Activated CD4-positive, alpha-beta memory T cell treated with anti-CD3 and anti-CD28 coated beads for 36 hours (primary cell): ENCODE data around the gene OR2V1. TPM values are rescaled to one million over a fixed set of nuclear protein-coding genes. Genes with fewer than 3 reads are reported as not detected.
"Not testable (repeated sequence)": the region's sequence is repeated elsewhere in the genome, so short reads cannot be mapped to it uniquely, and the experiment has no call there.

Experiments
- CTCF ChIA-PET: fragments of 350-600 bp; sonication (Branson Sonifier 250); formaldehyde crosslinking; loops from one replicate; lab custom pipeline; 2021; ENCODE audit warnings: antibody characterized with exemption, inconsistent platforms; lab: Charles Lee
- POLR2A ChIA-PET: fragments of 350-600 bp; sonication (Branson Sonifier 250); formaldehyde crosslinking; loops from one replicate; lab custom pipeline; 2021; ENCODE audit warnings: antibody characterized with exemption; lab: Charles Lee
- DNase-seq: peaks from one replicate; pipeline ENCODE4 v3.0.0-alpha.2; 2020
- H3K27ac Mint-ChIP-seq: one replicate; pipeline ENCODE4 v1.8.0; 2021; ENCODE audit warnings: mixed read lengths
- H3K27me3 Mint-ChIP-seq: one replicate; pipeline ENCODE4 v1.8.0; 2021; ENCODE audit warnings: mixed read lengths
- H3K36me3 Mint-ChIP-seq: one replicate; pipeline ENCODE4 v1.8.0; 2021; ENCODE audit warnings: mixed read lengths
- H3K4me1 Mint-ChIP-seq: one replicate; pipeline ENCODE4 v1.8.0; 2021; ENCODE audit warnings: low read depth, mixed read lengths
- H3K4me3 Mint-ChIP-seq: one replicate; pipeline ENCODE4 v1.8.0; 2021; ENCODE audit warnings: mild to moderate bottlenecking, mixed read lengths
- H3K9me3 Mint-ChIP-seq: one replicate; pipeline ENCODE4 v1.8.0; 2021; ENCODE audit warnings: mixed read lengths
- intact Hi-C: fragments of 100-400 bp; cut with micrococcal nuclease; formaldehyde crosslinking; loops from one replicate; pipeline ENCODE4 v1.15.1; 2023
- total RNA-seq, 2 experiments: library from RNA; stranded (reverse); gene quantifications; one replicate each; pipeline ENCODE4 v1.2.3, GENCODE V29; 2021

Gene OR2V1
- total RNA-seq, 2 experiments from 2014 or later, result not detected

DNA sequence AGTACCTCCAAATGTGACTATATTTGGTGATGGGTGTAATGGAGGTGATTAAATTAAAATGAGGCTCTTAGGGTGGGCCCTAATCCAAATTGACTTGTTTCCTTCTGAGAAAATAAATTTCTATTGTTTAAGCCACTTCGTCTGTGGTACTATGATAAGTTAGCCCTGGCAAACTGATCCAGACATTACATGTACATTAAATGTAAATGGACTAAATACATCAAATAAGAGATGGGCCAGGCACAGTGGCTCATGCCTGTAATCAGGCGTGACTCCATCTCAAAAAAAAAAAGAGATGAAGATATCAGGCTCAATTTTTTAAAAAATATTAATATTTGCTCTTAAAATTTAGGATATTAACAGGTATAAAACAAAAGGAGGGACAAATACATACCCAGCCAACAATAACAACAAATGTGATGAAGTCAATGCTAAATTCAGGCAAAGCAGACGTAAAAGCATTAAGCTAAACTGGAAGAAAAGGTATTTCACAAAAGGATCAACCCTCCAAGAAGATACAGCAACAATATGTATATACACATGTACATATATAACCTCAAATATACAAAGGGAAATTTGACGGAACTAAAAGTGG, 5.5 kb upstream of the OR2V1 start:
- Mint-ChIP-seq H3K4me1 (no peaks in the 10 kb centered on the region), H3K4me3 (no peak overlapping the region), H3K36me3 (no peaks in the 10 kb centered on the region), H3K27ac (no peak overlapping the region), H3K9me3 (peaks cover 19% of the 10 kb centered on the region), H3K27me3 (peaks cover 22% of the 10 kb centered on the region)
- ChIA-PET CTCF (no interaction called here), POLR2A (no interaction called here)
- DNase-seq, result no peak
- intact Hi-C loops, result no loop called here

DNA sequence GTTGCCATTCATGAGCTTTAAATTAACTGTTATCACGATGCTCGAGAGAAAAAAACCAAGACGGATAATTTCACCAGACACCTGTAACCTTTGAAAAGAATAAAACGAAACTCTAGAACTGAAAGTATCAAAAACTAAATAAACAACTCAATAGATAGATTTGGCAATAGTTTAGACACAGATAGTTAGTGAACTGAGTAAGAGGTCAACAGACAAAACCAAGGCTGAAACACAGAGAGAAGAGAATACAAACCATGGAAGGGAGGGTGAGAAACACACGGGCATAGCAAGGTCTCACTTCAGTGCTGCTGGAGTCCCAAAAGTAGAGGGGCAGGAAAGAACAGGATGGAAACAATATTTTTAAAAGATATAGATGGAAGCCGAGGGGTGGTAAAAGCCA, 3.3 kb upstream of the OR2V1 start:
- CTCF ChIA-PET, result interaction anchor here (0.8 kb wide), 1 partner anchor 350 kb away, joined by 3 read pairs; no protein-coding TSS in a partner anchor
- Mint-ChIP-seq H3K4me3 (no peak overlapping the region), H3K9me3 (peaks cover 11% of the 10 kb centered on the region), H3K4me1 (no peaks in the 10 kb centered on the region), H3K36me3 (no peaks in the 10 kb centered on the region), H3K27me3 (peaks cover 22% of the 10 kb centered on the region), H3K27ac (no peak overlapping the region)
- no peak for DNase-seq
- intact Hi-C loops, result no loop called here
- POLR2A ChIA-PET, result interaction anchor here (0.5 to 0.8 kb wide), 2 partner anchors 11 to 331 kb away, joined by 3 read pairs; no protein-coding TSS in a partner anchor

DNA sequence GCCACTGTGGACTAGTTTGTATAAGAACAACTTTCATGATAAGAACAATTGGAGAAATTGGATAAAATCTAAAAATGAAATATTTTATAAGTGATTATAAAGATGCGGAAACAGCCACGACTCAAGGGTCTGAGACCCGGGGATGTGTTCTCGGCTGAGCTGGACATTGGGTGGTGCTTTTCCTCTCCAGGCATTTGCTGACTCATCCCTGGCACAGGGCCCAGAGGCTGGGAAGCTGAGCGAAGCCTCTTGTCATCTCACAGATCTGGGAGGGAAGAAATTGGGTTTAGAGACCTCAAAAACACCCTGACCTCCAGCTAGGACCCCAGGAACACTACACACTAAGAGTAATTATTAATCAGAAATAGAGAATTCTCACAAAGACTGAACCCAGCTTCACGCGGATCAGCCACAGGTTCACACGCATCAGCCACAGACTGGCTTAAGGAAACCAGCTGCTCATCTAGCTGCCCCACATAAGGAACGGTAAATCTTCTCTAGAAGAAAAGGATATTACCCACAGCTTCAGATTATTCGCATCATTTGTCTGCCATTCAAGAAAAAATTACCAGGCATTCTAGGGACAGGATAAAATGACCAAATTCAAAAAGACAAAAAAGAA, 2.8 kb upstream of the OR2V1 start:
- H3K4me3 Mint-ChIP-seq, result no peak overlapping the region
- CTCF ChIA-PET, result no interaction called here
- H3K27me3 Mint-ChIP-seq, result peaks cover 24% of the 10 kb centered on the region
- H3K4me1 Mint-ChIP-seq, result no peaks in the 10 kb centered on the region
- DNase-seq, result no peak
- H3K9me3 Mint-ChIP-seq, result peaks cover 9% of the 10 kb centered on the region
- no peaks in the 10 kb centered on the region for H3K36me3 Mint-ChIP-seq
- POLR2A ChIA-PET, result interaction anchor here (0.5 to 0.8 kb wide), 2 partner anchors 10 to 330 kb away, joined by 3 read pairs; no protein-coding TSS in a partner anchor
- intact Hi-C loops, result no loop called here
- H3K27ac Mint-ChIP-seq, result no peak overlapping the region

DNA sequence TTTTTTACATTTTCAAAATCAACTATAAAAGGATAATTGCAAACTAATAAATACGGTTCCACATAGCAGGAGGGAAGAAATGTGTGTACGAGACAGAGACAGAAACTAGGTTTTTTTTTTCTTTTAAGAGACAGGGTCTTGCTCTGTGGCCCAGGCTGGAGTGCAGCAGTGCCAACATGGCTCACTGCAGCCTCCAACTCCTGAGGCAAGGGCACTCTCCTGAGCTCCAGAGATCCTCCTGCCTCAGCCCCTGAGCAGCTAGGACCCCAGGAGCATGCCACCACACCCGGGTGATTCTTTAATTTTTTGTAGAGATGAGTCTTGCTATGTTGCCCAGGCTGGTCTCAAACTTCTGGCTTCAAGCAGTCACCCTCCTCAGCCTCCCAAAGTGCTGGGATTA, 2.1 kb upstream of the OR2V1 start:
- ChIA-PET CTCF (no interaction called here), POLR2A (no interaction called here)
- Mint-ChIP-seq H3K36me3 (no peaks in the 10 kb centered on the region), H3K4me3 (no peak overlapping the region), H3K9me3 (peaks cover 4% of the 10 kb centered on the region), H3K4me1 (no peaks in the 10 kb centered on the region), H3K27ac (no peak overlapping the region), H3K27me3 (peaks cover 30% of the 10 kb centered on the region)
- no peak for DNase-seq
- intact Hi-C loops, result no loop called here

- ChIA-PET POLR2A (no interaction called here), CTCF (no interaction called here)
- intact Hi-C loops, result no loop called here
- DNase-seq, result no peak
- Mint-ChIP-seq H3K36me3 (no peaks in the 10 kb centered on the region), H3K4me3 (no peak overlapping the region), H3K9me3 (peaks cover 2% of the 10 kb centered on the region), H3K27me3 (peaks cover 40% of the 10 kb centered on the region), H3K4me1 (no peaks in the 10 kb centered on the region), H3K27ac (no peak overlapping the region)
Measured at GRCh38 chr5:181131514-181131913, 545 bp upstream of the OR2V1 start.

DNA sequence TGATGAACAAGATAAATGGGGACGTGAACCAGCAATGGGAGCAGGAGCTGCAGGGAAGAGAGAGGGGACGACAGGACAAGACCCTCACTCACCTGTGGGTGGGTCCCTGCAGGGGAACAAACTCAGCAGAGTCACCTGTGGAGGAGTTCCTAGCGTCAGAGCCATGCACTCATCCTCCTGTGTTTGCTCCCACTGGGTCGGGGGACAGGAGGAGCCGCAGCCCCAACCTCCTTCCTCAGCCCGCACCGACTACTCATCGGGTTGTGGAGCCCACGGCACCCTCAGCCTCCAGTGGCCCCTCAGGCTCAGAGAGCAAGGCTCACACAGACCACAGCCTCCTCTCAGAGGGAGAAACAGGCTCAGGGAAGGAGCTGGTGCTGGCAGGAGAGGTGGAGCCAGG, 888 bp downstream of the OR2V1 start:
- H3K27me3 Mint-ChIP-seq, result peaks cover 45% of the 10 kb centered on the region
- intact Hi-C loops, DNase-seq, CTCF ChIA-PET, H3K36me3 Mint-ChIP-seq, POLR2A ChIA-PET, H3K9me3 Mint-ChIP-seq, H3K4me1 Mint-ChIP-seq, H3K27ac Mint-ChIP-seq, H3K4me3 Mint-ChIP-seq: not testable (repeated sequence)

GRCh38 chr5:181129601-181130000, 1.4 kb downstream of the OR2V1 start:
- H3K36me3 Mint-ChIP-seq, result no peaks in the 10 kb centered on the region
- H3K4me1 Mint-ChIP-seq, result no peaks in the 10 kb centered on the region
- H3K4me3 Mint-ChIP-seq, result no peak overlapping the region
- intact Hi-C loops, result no loop called here
- DNase-seq, result no peak
- H3K27me3 Mint-ChIP-seq, result peaks cover 49% of the 10 kb centered on the region
- POLR2A ChIA-PET, result no interaction called here
- no peaks in the 10 kb centered on the region for H3K9me3 Mint-ChIP-seq
- no peak overlapping the region for H3K27ac Mint-ChIP-seq
- CTCF ChIA-PET, result no interaction called here

GRCh38 chr5:181127907-181128626, 2.9 kb downstream of the OR2V1 start:
- peaks cover 55% of the 10 kb centered on the region for H3K27me3 Mint-ChIP-seq
- POLR2A ChIA-PET, result no interaction called here
- H3K4me3 Mint-ChIP-seq, result no peak overlapping the region
- CTCF ChIA-PET, result no interaction called here
- no peak overlapping the region for H3K27ac Mint-ChIP-seq
- intact Hi-C loops, result no loop called here
- DNase-seq, result no peak
- no peaks in the 10 kb centered on the region for H3K4me1 Mint-ChIP-seq
- no peaks in the 10 kb centered on the region for H3K9me3 Mint-ChIP-seq
- H3K36me3 Mint-ChIP-seq, result no peaks in the 10 kb centered on the region

DNA sequence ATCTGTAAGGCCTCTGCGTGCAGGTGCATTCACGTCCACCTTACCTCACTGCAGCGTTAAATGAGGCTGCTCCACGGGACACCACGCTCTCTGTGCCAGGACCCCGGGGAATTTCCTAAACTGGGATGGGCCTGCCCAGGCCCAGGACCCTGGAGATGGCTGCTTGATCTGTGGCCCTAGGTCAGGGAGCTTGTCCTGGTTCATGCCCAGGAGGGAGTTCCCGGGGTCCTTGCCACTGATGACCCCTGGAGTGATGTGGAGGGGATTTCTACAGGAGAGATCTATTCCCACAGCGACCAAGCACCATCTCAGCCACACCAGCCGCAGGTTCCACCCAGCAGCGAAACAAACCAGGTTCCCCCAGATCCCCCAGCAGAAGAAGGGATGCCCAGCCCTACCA, 3.5 kb downstream of the OR2V1 start:
- no peak overlapping the region for H3K27ac Mint-ChIP-seq
- peaks cover 58% of the 10 kb centered on the region for H3K27me3 Mint-ChIP-seq
- no peaks in the 10 kb centered on the region for H3K9me3 Mint-ChIP-seq
- ChIA-PET POLR2A (no interaction called here), CTCF (no interaction called here)
- DNase-seq, result no peak
- no peaks in the 10 kb centered on the region for H3K36me3 Mint-ChIP-seq
- intact Hi-C loops, result no loop called here
- H3K4me1 Mint-ChIP-seq, result no peaks in the 10 kb centered on the region
- H3K4me3 Mint-ChIP-seq, result no peak overlapping the region

DNA sequence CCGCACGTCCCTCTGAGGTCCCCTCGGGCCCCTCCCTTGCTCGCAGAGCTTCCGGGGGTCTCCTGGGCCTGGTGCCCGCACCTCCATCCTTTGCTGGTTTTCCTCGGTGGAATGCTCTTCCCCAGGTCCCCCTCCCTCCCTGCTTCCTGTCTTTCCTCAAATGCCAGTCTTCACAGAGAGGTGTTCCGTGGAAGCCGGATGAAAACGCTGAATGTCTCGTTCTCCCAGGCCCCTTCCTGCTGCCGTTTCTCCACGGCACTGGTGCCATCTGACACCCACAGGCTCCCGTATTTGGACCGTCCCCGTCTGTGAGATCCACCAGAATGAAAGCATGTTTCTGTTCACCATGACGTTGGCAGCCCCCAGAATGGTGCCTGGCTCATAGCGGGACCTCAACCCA, 4.1 kb downstream of the OR2V1 start:
- Mint-ChIP-seq H3K27ac (no peak overlapping the region), H3K27me3 (peaks cover 60% of the 10 kb centered on the region), H3K36me3 (no peaks in the 10 kb centered on the region), H3K9me3 (no peaks in the 10 kb centered on the region), H3K4me1 (no peaks in the 10 kb centered on the region), H3K4me3 (no peak overlapping the region)
- intact Hi-C loops, result no loop called here
- no peak for DNase-seq
- ChIA-PET POLR2A (no interaction called here), CTCF (no interaction called here)

GRCh38 chr5:181124526-181124925, 6.4 kb downstream of the OR2V1 start:
- H3K4me3 Mint-ChIP-seq, result no peak overlapping the region
- CTCF ChIA-PET, result no interaction called here

DNA sequence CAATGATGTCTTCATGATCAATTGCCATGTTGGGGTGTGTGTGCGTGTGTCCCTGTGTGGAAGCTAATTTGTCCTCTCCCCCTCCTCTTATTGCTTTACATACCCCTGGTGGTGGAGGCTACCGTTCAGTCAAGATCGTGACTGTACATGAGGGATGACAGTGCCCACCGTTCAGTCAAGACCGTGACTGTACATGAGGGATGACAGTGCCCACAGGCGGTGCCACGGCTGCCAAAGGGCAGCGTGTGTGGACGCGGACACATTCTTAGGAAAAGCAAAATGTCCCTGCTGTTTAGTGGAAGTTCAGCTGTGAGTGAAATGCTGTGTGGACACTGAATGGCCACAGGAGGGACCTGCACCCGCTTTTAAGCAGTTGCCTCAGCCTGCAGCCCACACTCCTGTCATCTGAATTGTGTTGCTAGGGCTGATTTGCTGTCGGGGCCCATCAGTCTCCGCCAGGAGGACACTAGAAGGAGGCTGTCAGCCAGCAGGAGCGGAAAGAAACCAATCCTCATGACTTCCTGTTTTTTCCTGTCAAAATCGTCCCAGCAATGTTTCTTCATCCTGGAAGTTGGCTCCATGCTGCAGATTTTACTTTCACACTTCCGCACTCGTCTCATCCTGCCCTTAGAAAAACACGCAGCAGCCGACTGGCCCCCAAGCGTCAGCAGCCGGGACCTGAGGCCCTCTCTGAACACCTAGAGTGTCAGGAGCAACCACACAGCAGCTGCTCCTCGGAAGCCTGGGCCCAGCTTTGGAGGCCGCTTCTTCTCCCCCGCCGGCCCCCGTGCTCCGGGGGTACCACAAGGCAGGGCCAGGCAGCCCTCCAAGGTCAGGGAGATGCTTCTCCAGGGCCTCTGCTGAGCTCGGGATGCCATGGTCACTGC, 9.1 kb downstream of the OR2V1 start:
- no peak overlapping the region for H3K27ac Mint-ChIP-seq
- no peak overlapping the region for H3K4me3 Mint-ChIP-seq
- H3K9me3 Mint-ChIP-seq, result no peaks in the 10 kb centered on the region
- CTCF ChIA-PET, result no interaction called here
- no peaks in the 10 kb centered on the region for H3K36me3 Mint-ChIP-seq
- H3K4me1 Mint-ChIP-seq, result no peaks in the 10 kb centered on the region
- intact Hi-C loops, result no loop called here
- peaks cover 68% of the 10 kb centered on the region for H3K27me3 Mint-ChIP-seq
- POLR2A ChIA-PET, result no interaction called here
- DNase-seq, result no peak

More at GRCh38 chr5:181124526-181124925, 6.4 kb downstream of the OR2V1 start:
- Mint-ChIP-seq H3K4me1 (no peaks in the 10 kb centered on the region), H3K27ac (no peak overlapping the region), H3K9me3 (no peaks in the 10 kb centered on the region), H3K36me3 (no peaks in the 10 kb centered on the region), H3K27me3 (peaks cover 66% of the 10 kb centered on the region)
- DNase-seq, result no peak
- intact Hi-C loops, result no loop called here
- POLR2A ChIA-PET, result no interaction called here
